Measurements from ENCODE around the gene RTBDN.

Gene RTBDN

GRCh38 chr19:12834566-12834943 is at the start of gene RTBDN:
Gene RTBDN (minus strand): TSS chr19:12834579. CDS start chr19:12829979, 4,600 bp downstream.
- DNase-seq = no peak

- DNase-seq = no peak
Measured at GRCh38 chr19:12882589-12882988, 48.2 kb upstream of the RTBDN start.

- peak; percentile 93 for DNase-seq
Measured at GRCh38 chr19:12881172-12881808, 46.9 kb upstream of the RTBDN start, which contains the start of gene DNASE2. Gene DNASE2 (minus strand): TSS chr19:12881449. CDS start chr19:12881375, 74 bp downstream.

GRCh38 chr19:12880551-12881171 is 46.3 kb upstream of the RTBDN start:
- DNase-seq = peak; percentile 16

- no peak for DNase-seq
Measured at GRCh38 chr19:12875086-12875485, 40.7 kb upstream of the RTBDN start.

- DNase-seq = no peak
Measured at GRCh38 chr19:12873891-12874745, 39.7 kb upstream of the RTBDN start.

GRCh38 chr19:12872941-12873890 is 38.8 kb upstream of the RTBDN start:
- DNase-seq = peak; percentile 50

GRCh38 chr19:12872255-12872654 is 37.9 kb upstream of the RTBDN start:
- no peak for DNase-seq

- no peak for DNase-seq
Measured at GRCh38 chr19:12871681-12872080, 37.3 kb upstream of the RTBDN start.

- no peak for DNase-seq
Measured at GRCh38 chr19:12868540-12869112, 34.2 kb upstream of the RTBDN start.

- peak; percentile 61 for DNase-seq
Measured at GRCh38 chr19:12867120-12868099, 33.0 kb upstream of the RTBDN start.

GRCh38 chr19:12866416-12867119 is 32.2 kb upstream of the RTBDN start:
- no peak for DNase-seq

GRCh38 chr19:12865746-12866415 is 31.5 kb upstream of the RTBDN start:
- no peak for DNase-seq

GRCh38 chr19:12864721-12865715 is 30.6 kb upstream of the RTBDN start:
- DNase-seq = no peak

- DNase-seq = no peak
Measured at GRCh38 chr19:12864143-12864542, 29.8 kb upstream of the RTBDN start.

- no peak for DNase-seq
Measured at GRCh38 chr19:12859546-12859945, 25.2 kb upstream of the RTBDN start.

- DNase-seq = no peak
Measured at GRCh38 chr19:12858041-12858928, 23.9 kb upstream of the RTBDN start.

Data from stimulated activated CD4-positive, alpha-beta T cell treated with anti-CD3 and anti-CD28 coated beads, Interleukin-4, amount 100 ng/mL, for 24 hours (primary cell).